AG04450 (cell line): ENCODE data around the gene AIDA. TPM values are rescaled to one million over a fixed set of nuclear protein-coding genes. Genes with fewer than 3 reads are reported as not detected.

Experiments used
- CTCF ChIA-PET: fragments of 300-600, 350-600 bp; formaldehyde crosslinking; extraction: SDS; loops from one replicate; lab custom pipeline; 2022; ENCODE audit warnings: antibody characterized with exemption, inconsistent platforms; lab: Charles Lee
- POLR2A ChIA-PET: fragments of 350-600 bp; formaldehyde crosslinking; extraction: SDS; loops from one replicate; lab custom pipeline; 2021; ENCODE audit warnings: antibody characterized with exemption, inconsistent platforms; lab: Yijun Ruan, JAX
- DNase-seq: peaks from one replicate; pipeline ENCODE4 v3.0.0-alpha.2; 2011; ENCODE audit warnings: low read depth, low spot score
- H3K27ac ChIP-seq: one replicate; pipeline ENCODE4 v1.5.1; 2012; ENCODE audit warnings: low read depth, low read length, control low read depth
- H3K27me3 ChIP-seq: one replicate; pipeline ENCODE4 v1.6.0; 2012; ENCODE audit warnings: low read length; ENCODE audit not compliant: control insufficient read depth, insufficient read depth
- H3K4me3 ChIP-seq: 2 replicates; pipeline ENCODE4 v1.5.1; 2011; ENCODE audit warnings: mild to moderate bottlenecking, low read depth, low read length, control low read depth
- H3K9me3 ChIP-seq: 2 replicates; pipeline ENCODE4 v1.5.1; 2012; ENCODE audit warnings: low read length; ENCODE audit not compliant: control insufficient read depth, insufficient read depth
- polyA plus RNA-seq: library from polyadenylated mRNA; depleted of rRNA; stranded (reverse); fragments of >200 nt; gene quantifications from 2 replicates; pipeline ENCODE4 v1.2.3, GENCODE V29; 2011
- TF ChIP-seq, protein P1 (sequence below): IDR thresholded peaks from 2 replicates; pipeline ENCODE4 v1.5.1; 2011; ENCODE audit warnings: low read depth, low read length, control low read depth, inconsistent platforms

AIDA gene
- polyA plus RNA-seq, 1 experiment, result 112 TPM

DNA sequence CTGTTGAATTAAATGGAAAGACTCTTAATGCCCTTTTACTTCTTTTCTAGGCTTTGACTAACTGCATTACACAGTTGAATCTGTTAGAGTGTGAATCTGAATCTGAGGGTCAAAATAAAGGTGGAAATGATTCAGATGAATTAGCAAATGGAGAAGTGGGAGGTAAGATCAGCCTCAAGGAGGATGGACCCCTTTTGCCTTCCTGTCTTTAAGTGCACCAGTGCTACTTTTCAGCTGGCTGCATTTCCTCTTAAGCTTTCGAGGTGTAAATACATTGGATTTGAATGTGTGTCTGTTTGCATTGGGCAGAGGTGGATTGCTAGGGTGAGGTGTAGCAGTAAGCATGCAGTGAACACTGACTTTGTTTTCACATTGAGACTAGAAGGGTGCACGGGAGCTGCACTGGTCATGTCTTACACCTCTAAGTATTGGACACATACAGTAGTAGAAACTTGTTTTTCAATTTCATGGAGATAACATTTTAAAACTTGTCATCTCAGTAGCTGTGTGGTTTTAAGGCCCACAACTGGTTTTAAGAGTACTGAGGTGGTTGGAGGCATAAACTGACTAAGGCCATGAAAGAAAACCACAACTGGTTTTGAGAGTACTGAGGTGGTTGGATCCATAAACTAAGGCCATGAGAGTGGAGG lies 59.0 kb downstream of the AIDA start:
- Histone ChIP-seq H3K27ac (no peak overlapping the region), H3K27me3 (no peaks in the 10 kb centered on the region), H3K4me3 (no peak overlapping the region), H3K9me3 (no peaks in the 10 kb centered on the region)
- POLR2A ChIA-PET, result no interaction called here
- TF ChIP-seq, protein P1, sequence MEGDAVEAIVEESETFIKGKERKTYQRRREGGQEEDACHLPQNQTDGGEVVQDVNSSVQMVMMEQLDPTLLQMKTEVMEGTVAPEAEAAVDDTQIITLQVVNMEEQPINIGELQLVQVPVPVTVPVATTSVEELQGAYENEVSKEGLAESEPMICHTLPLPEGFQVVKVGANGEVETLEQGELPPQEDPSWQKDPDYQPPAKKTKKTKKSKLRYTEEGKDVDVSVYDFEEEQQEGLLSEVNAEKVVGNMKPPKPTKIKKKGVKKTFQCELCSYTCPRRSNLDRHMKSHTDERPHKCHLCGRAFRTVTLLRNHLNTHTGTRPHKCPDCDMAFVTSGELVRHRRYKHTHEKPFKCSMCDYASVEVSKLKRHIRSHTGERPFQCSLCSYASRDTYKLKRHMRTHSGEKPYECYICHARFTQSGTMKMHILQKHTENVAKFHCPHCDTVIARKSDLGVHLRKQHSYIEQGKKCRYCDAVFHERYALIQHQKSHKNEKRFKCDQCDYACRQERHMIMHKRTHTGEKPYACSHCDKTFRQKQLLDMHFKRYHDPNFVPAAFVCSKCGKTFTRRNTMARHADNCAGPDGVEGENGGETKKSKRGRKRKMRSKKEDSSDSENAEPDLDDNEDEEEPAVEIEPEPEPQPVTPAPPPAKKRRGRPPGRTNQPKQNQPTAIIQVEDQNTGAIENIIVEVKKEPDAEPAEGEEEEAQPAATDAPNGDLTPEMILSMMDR, result no peak
- DNase-seq, result no peak
- CTCF ChIA-PET, result interaction anchor here (1.0 to 2.0 kb wide), 2 partner anchors 19 to 187 kb away, joined by 3 to 7 read pairs; no protein-coding TSS in a partner anchor

DNA sequence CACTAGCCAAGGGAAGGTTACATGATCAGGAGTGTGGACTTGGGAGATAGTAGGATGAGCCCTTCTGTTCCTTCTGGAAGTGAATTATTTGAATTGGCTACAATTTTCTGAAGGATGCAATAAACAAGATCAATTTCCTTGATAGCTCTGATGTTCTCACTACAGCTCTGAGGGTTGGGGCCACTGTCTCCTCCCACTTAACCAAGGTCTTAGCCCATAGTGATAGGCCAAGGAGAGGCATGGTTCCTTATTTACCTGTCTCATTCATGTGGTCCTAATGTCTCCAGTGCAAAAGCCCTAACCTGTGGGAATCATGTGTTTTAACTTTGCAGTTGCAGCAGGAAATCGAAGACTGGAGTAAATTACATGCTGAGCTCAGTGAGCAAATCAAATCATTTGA lies 59.6 kb downstream of the AIDA start:
- TF ChIP-seq, protein P1, result no peak
- Histone ChIP-seq H3K9me3 (no peaks in the 10 kb centered on the region), H3K27ac (no peak overlapping the region), H3K27me3 (no peaks in the 10 kb centered on the region), H3K4me3 (no peak overlapping the region)
- no peak for DNase-seq
- ChIA-PET CTCF (interaction anchor here (1.0 to 2.0 kb wide), 3 partner anchors 18 to 186 kb away, joined by 3 to 7 read pairs (median 3); no protein-coding TSS in a partner anchor), POLR2A (no interaction called here)

DNA sequence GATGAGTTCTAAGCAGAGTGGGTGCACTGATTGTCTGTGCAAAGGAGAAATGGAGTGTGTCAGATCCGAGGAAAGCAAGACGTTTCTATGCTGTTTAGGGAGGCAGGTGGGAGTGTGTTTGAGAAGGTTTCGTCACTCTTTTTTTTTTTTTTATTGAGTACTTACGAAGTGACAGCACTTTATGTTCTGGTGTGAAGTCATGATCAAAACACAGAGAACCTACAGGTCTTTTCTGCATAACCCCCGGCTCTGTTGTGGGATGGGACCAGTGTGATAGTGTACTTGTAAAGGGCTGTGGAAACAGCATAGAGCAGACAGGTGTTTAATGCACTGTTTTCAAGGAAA lies 67.7 kb downstream of the AIDA start:
- CTCF ChIA-PET, result interaction anchor here (1.3 to 4.2 kb wide), 4 partner anchors 10 to 189 kb away, joined by 3 to 22 read pairs (median 6); no protein-coding TSS in a partner anchor
- TF ChIP-seq, protein P1, result no peak
- peak overlapping the region; percentile 96 for H3K27ac ChIP-seq
- H3K27me3 ChIP-seq, result no peaks in the 10 kb centered on the region
- POLR2A ChIA-PET, result interaction anchor here (0.7 to 1.9 kb wide), 3 partner anchors 10 to 28 kb away, joined by 3 to 8 read pairs (median 4); no protein-coding TSS in a partner anchor
- H3K4me3 ChIP-seq, result peak overlapping the region; percentile 93
- no peak for DNase-seq
- no peaks in the 10 kb centered on the region for H3K9me3 ChIP-seq

DNA sequence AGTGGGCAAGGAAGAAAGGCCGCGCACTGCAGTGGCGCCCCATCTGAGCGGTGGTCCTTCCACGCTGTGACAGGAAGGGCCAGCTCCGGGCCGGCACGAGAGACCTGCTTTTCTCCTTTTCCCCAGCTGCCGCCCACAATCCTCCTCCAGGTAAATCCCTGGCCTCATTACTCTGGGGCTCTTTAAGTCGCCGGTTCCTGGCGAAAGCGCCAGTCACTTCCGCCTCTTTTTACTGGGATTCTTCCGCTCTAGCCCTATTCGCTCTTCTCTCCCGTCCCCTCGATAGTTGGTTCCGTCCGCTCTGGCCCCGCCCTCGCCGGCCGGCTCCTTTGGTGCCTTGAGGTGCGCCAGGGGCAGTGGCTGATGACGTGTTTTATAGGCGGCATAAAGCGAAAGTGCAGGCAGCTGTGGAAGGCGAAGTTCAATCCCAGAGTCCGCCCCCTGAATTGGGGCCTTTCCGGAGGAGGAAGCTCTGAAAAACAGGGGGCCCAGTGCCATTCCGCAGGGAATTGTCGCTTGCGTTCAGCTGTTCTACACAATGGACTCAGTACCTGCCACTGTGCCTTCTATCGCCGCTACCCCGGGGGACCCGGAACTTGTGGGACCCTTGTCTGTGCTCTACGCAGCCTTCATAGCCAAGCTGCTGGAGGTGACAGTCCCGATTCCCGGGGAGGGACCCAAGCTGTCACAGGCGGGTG lies 68.2 kb downstream of the AIDA start:
- TF ChIP-seq, protein P1, result no peak
- POLR2A ChIA-PET, result interaction anchor here (0.7 to 1.9 kb wide), 3 partner anchors 10 to 28 kb away, joined by 3 to 8 read pairs (median 4); no protein-coding TSS in a partner anchor

More for the DNA sequence above, 68.2 kb downstream of the AIDA start:
- Histone ChIP-seq H3K27ac (peak overlapping the region; percentile 96), H3K9me3 (no peaks in the 10 kb centered on the region), H3K27me3 (no peaks in the 10 kb centered on the region), H3K4me3 (peak overlapping the region; percentile 93)
- CTCF ChIA-PET, result interaction anchor here (1.3 to 4.2 kb wide), 3 partner anchors 10 to 188 kb away, joined by 4 to 22 read pairs (median 8); no protein-coding TSS in a partner anchor
- DNase-seq, result peak; percentile 95
